LoVo (cell line): ENCODE measurements around the gene CALD1.

Experiments used
- DNase-seq: peaks from one replicate; pipeline ENCODE4 v3.0.0-alpha.2; 2016; ENCODE audit warnings: low spot score

CALD1 gene

GRCh38 chr7:134788191-134788590 lies 8.8 kb downstream of the CALD1 start:
- DNase-seq = no peak

DNA sequence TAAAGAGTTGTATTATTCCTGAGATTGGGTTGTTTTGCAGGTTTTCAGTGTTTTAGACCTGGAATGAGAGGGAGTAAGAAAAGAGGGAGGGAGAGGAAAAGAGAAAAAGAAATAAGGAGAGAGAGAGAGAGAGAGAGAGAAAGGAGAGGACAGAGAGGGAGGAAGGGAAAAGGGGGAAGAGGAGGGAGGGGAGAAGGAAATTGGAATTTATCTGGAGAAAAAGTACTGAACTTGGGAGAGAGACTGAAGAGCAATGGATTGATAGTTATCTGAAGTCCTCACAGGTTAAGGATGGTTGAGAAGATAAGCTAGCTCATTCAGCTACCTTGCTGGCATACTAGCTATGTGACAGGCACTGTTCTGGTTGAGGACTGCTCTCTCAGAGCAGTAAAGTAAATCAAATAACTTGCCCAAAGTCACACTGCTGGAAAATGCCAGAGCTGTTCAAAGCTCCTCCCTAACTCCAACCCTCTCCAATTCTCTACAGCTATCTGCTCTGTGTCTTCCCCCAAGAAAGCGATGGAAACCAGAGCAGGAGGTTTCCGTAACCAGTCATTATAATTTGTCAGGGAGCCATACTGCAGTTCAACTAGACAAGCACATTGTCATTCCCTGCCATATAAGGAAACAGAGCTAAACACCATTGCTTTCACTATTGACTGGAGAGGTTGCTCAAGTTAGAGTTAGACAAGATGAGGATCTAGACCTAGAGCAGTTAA lies 10.7 kb downstream of the CALD1 start:
- no peak for DNase-seq

DNA sequence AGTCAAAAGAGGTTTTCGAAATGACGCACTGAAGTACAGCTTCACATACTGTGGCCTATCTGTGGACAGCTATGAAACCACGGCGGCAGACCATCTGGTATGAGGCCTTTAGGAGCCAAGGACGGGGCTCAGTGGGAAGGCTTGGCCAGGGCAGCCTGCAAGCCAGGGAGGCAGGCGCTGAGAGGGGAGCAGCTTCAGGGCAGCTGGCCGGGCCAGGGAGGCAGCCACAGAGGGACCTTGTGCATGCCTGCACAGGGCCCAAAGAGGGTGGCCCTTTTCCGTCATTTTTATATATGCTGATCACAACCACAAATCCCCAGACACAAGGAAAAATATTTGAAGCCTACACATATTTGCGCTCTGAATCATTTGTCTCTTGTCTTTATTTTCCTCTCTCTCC lies 13.5 kb downstream of the CALD1 start:
- DNase-seq = no peak

DNA sequence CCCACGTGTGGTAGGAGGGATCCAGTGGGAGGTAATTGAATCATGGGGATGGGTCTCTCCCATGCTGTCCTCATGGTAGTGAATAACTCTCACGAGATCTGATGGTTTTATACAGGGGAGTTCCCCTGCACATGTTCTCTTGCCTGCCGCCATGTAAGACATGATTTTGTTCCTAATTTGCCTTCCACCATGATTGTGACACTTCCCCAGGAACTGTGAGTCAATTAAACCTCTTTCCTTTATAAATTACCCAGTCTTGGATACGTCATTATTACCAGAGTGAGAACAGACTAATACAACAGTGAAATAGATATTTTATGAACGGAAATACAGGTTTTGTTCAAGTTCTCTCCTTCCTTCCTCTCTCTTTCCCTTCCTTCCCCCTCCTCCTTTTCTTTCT lies 15.8 kb downstream of the CALD1 start:
- DNase-seq = no peak

DNA sequence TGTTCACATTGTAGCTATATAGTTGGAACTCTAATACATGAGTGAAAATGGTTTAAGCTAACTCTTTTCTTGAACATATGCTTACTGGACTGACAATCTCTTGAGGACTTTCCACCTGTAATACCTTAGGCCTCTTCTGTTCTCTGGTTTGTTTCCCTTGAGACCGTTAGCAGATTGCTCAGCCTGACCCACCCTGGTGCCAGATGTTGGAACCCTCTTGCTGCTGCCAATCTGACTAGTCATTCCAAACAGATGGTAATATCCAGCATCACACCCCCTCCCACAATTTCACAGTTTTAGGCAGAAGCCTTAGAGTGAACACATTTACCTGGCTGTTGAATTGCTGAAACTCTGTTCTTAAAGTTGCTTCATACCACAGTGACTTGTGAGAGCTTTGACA lies 18.7 kb downstream of the CALD1 start:
- DNase-seq = no peak

- no peak for DNase-seq
Measured at GRCh38 chr7:134799377-134799776, 19.9 kb downstream of the CALD1 start.

- no peak for DNase-seq
Measured at GRCh38 chr7:134802762-134803161, 23.3 kb downstream of the CALD1 start.

DNA sequence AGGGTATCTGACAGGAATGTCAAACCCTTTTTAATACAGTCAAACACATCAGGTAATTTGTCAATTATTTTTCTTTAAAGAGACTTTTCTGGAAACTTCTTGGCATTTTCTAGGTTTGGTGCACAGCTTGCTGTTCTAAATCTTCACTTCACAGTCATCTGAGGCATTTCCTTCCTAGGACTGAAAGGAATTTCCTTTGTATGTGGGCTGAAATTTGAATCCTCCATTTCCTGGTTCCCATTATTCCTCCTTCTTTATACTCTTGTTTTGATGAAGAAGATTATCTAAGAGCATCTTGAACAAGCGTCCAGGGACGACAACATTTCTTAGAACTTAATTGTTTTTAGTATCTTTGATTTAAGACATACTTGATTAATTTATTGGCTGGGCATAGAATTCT lies 24.9 kb downstream of the CALD1 start:
- no peak for DNase-seq

GRCh38 chr7:134804854-134805253 lies 25.4 kb downstream of the CALD1 start:
- no peak for DNase-seq

DNA sequence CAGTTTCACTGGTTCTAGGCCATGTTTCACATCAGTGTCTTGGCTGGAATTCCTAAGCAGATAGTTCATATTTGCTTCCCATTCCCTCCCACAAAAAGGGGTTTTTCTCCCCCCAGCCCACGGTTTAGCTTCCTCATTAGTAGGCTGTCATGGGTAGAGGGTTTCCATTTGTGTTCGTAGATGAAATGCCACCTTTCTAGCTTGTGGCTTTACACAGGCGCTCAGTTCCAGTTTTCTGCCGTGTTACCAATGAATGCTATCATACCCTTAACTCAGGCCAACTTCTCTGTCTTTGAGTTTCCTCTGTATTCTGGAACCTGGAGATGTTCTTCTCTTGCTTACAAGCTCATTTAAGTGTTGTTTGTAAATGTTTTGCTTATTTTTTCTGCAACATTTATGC lies 26.8 kb downstream of the CALD1 start:
- no peak for DNase-seq

- no peak for DNase-seq
Measured at GRCh38 chr7:134809616-134810015, 30.2 kb downstream of the CALD1 start.

DNA sequence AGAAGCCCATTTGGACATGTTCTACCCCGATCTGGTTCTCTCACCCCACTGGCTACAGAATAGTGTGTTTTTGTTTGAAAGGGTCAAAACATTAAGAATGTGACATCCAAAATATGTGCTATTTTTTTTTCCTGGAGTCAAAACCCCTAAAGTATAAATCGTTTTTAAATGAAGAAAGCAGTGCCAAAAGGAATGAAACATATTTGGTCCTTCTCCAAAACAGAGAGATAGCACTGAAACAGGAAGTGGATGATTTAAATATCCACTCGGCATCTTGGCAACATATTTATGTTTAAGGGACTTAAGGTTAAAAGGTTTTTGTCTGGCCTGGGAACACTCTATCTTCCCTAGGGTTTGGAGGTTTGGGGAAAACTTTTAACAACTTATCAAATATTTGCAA lies 32.3 kb downstream of the CALD1 start:
- no peak for DNase-seq

- no peak for DNase-seq
Measured at GRCh38 chr7:134813663-134814396, 34.4 kb downstream of the CALD1 start.

DNA sequence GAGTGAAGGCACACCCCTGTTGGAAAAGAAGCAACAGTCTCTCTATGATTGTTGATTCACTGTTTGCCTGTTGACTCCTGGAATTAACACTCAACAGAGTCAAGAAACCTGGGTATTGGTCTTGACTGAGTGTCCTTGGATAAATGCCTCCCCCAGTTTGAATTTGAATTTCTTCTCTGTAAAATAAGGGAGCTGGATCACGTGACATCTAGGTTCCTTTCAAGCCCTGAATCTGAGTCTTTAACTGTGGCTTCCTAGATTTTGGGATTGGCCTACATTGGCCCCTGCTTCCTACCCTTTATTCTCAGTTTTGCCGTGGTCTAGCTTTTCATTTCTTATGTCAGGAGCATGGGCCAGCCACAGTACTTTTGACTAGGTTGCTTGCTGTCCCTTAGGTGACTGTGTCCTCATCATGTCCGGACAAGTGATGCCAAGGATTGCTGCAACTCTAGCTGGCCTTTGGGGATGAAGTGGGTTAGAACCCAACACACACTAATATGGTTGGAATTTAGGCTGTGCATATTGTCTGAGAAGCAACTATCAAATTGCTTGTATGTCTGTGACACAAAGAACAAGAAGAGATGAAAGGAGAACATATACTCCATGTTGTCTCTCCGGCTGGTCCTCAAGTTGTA lies 35.4 kb downstream of the CALD1 start:
- no peak for DNase-seq

DNA sequence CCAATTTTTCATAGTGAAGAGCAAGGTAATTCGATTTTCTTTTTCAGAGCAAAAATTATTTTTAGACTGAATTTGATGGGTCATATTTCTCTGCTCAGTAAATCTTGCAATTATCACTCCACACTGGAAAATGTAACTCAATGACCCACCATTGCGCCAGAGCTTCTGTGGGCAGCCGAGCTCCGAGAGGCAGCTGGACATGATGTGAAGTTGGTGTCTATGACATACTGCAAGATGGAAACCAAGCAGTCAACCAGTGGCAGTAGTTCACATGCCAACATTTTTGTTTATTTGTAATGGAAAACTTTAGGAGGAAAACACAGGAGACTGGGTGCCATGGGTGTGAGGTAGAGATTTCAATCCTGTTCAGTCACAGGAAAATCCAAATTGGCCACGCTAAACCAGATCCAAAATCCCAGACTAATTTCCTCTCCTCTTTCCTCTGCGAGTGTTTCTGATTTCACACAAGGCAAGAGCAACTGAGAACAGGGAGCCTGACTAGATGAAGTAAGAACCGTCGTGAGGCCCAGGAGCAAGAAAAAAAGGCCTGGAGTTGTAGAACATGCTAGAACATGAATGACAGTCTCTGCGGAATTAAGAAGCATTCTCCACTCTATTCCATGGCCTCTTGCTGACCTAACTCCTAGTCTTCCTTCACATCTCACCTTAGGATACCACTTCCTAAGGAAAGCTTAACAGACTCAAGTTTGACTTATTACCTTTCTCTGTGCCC lies 39.3 kb downstream of the CALD1 start:
- DNase-seq = no peak

- no peak for DNase-seq
Measured at GRCh38 chr7:134819401-134819800, 40.0 kb downstream of the CALD1 start.

GRCh38 chr7:134820295-134820694 lies 40.9 kb downstream of the CALD1 start:
- DNase-seq = no peak

- no peak for DNase-seq
Measured at GRCh38 chr7:134820778-134821177, 41.3 kb downstream of the CALD1 start.

GRCh38 chr7:134823400-134823799 lies 44.0 kb downstream of the CALD1 start:
- no peak for DNase-seq

DNA sequence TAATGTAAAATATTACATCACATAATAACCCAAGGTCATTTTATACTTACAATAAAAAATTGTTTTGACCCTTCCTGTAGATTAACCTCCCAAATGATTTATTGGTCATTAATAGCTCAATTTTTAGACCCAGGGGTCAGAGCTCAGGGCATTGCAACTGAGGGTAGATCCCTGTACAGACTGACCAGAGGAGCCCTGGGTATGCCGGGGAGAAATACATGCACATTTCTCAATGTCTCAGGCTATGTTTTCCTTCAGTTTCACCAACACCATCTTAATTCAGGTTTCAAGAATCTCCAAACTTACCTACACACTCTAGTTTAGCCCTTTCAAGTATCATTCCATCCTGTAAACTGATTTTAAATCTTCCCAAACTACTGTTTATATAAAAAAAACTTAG lies 46.2 kb downstream of the CALD1 start:
- DNase-seq = no peak

DNA sequence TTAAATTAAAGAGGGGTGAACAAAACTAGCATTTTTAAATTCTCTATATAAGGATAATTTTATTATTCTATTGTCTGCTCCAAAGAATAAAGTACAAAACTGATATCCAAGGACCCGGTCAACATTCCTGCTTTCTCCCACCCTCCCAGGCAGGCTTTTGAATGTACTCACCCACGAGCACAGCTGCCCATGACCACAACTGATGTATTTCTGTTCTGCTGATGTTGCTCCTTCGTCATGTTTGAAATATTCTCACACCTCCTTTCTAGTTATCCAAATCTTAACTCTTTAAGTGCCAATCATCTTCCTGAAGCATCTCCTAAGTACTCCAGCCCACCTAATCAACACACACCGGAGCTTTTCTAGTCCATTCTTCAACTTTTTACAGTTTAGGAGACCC lies 46.7 kb downstream of the CALD1 start:
- DNase-seq = no peak

DNA sequence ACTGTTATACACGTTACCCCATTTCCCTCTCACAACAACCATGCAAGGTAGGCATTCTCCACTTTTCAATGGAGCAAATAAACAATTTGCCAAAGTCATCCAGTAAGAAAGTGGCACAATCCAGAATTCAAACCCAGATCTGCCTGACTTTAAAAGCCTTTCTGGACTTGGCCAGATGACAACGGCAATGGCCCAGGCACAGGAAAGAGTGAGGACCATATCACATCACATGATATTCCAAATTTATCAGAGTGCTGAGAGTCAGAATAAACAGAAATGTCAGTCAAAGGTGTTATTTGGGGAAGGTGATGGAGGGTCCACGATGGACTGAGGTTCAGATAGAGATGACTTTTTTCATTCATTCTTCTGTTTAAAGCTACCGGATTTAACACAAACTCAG lies 48.0 kb downstream of the CALD1 start:
- no peak for DNase-seq

DNA sequence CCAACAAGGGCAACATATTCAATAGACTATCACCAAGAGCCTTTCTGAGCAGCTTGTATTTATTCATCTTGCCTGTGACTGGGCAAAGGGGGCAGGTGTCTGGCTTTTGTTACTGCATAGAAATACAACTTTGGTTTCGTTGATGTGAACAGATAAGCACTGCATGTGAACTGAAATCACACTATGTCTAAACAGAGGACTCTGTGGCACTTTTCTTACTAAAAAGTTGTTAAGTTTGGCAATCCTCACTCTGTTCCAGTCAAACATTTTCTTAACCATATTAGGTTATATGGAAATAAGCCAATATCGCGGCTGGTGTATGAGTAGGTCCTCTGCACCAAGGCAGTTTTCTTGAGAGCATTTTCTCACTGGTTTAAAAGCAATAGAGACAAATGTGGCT lies 48.5 kb downstream of the CALD1 start:
- DNase-seq = no peak
